Central memory CD8-positive, alpha-beta T cell (primary cell): ENCODE measurements around the gene PXYLP1.

Experiments used
- ATAC-seq: fragments of 150-1000 bp; cut with Tn5 transposase; replicated peaks from 2 replicates; pipeline ENCODE4 v1.10.0; 2022; ENCODE audit warnings: mild to moderate bottlenecking, moderate FRiP score, moderate number of reproducible peaks; ENCODE audit not compliant: poor library complexity, severe bottlenecking; ENCODE audit errors: extremely low read depth
- DNase-seq, 2 donors: peaks; one replicate each; pipeline ENCODE4 v3.0.0; 2021; ENCODE audit warnings: low spot score in 2 of 2
- H3K27ac Mint-ChIP-seq: one replicate; pipeline ENCODE4 v1.8.0; 2022; ENCODE audit warnings: low read depth, mild to moderate bottlenecking, moderate library complexity, mixed read lengths
- H3K27me3 Mint-ChIP-seq: one replicate; pipeline ENCODE4 v1.8.0; 2022; ENCODE audit warnings: mixed read lengths
- H3K36me3 Mint-ChIP-seq: one replicate; pipeline ENCODE4 v1.8.0; 2022; ENCODE audit warnings: mild to moderate bottlenecking, moderate library complexity, mixed read lengths; ENCODE audit not compliant: insufficient read depth
- H3K4me1 Mint-ChIP-seq: one replicate; pipeline ENCODE4 v1.8.0; 2022; ENCODE audit warnings: mixed read lengths
- H3K4me3 Mint-ChIP-seq: one replicate; pipeline ENCODE4 v1.8.0; 2022; ENCODE audit warnings: mild to moderate bottlenecking, moderate library complexity, mixed read lengths
- H3K9me3 Mint-ChIP-seq: one replicate; pipeline ENCODE4 v1.8.0; 2022; ENCODE audit warnings: mixed read lengths

Gene PXYLP1

DNA sequence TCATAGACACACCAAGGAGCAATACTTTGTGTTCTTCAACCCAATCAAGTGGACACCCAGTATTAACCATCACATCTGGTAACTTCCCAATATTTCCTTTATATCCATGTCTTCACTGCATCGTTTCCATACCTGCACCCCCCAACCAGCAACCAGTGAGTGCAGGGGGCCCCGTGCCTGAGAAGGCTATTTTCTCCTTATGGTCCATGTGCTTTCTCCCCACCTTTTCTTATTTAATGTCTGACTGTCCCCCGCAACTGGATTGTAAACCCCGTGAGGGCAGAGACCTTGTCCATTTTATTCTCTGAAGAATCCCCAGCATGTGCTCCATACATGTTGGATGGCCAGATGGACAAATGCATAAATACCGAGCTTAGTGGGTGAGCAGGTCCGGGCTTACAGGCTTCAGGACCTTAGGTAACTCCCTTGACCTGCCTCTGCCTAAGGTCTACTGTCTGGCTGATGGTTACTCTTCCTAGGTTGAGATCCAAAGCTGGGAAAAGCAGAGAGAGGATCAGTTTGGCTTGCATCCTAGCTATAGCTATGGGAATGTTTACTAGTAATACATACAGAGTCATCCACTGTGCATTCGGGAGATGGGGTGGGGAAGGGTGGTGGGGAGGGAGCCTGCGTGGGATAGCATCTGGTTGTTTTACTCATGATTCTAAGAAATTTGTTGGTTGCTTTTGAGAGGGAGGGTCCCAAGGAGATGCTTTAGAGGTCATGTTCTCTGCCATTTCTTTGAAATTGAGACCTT is 41.5 kb downstream of the PXYLP1 start:
- Mint-ChIP-seq H3K27me3 (no peaks in the 10 kb centered on the region), H3K36me3 (peaks cover 3% of the 10 kb centered on the region), H3K4me1 (peaks cover 32% of the 10 kb centered on the region), H3K9me3 (no peaks in the 10 kb centered on the region), H3K27ac (no peak overlapping the region), H3K4me3 (no peak overlapping the region)
- ATAC-seq (no peak), DNase-seq (no peak)

DNA sequence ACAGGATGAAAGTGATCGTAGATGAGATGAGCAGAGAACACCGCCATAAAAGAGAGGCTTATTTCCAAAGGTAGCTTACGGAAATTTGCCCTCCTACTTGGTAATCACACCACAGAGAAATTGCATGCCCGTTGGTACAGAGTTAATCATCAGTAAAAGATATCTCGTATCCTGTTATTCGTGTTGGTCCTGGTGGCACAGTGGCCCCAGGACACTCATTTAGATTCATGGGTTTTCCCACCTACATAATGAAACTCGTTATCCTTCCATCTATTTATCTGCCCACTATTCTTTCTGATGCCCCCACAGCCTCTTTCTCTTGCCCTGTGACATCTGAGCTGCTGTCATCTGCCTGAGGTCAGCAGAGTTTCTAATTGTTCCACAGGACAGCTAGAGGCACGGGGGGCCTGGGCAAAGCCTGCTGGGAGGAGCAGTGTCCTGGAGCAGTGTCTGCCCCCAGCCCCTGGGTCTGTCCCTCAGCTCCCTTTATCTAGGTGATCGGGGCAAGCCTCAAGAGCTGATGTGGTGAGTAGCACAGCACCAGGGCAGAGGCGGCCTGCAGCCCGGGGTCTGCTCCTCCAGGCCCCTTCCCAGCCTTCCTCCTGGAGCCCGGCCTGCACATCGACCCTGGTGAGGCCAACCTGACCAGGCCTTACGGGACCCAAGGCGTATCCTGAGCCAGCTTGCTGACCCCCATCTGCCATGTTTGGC is 42.2 kb downstream of the PXYLP1 start:
- peak overlapping the region; percentile 77 for H3K27ac Mint-ChIP-seq
- no peak overlapping the region for H3K4me3 Mint-ChIP-seq
- peaks cover 3% of the 10 kb centered on the region for H3K36me3 Mint-ChIP-seq
- ATAC-seq = no peak
- peaks cover 31% of the 10 kb centered on the region for H3K4me1 Mint-ChIP-seq
- no peaks in the 10 kb centered on the region for H3K9me3 Mint-ChIP-seq
- no peak for DNase-seq
- no peaks in the 10 kb centered on the region for H3K27me3 Mint-ChIP-seq

DNA sequence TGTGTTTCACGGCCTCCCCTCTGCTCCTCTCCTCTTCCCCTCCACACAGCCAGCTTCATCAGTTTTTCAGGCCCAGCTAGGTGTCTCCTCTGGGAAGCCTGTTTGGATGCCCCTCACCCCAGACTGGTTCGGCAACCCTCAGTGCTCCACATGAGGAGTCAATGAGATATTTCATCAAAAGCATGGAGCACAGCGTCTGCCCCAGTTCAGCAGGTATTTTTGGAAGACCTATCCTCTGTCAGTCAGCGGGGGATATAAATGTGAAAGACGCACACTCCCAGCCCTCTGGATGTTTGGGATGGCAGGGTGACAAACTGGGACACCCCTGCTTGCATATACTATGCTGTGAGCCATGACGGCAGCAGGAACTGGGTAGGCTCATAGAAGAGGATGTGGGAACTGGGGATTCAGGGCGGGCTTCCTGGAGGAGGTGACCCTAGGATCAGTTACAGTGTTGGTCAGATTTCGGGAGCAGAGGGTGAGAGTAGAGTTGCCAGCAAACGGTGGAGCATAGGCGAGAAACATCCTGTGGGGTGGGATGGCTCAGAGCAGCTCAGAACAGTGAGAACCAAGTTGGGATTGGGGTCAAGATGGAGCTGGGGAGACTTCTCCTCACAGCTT is 42.9 kb downstream of the PXYLP1 start:
- peak overlapping the region; percentile 4 for H3K4me3 Mint-ChIP-seq
- no peak for DNase-seq
- peaks cover 37% of the 10 kb centered on the region for H3K4me1 Mint-ChIP-seq
- peaks cover 3% of the 10 kb centered on the region for H3K36me3 Mint-ChIP-seq
- peak overlapping the region; percentile 77 for H3K27ac Mint-ChIP-seq
- no peaks in the 10 kb centered on the region for H3K27me3 Mint-ChIP-seq
- no peak for ATAC-seq
- no peaks in the 10 kb centered on the region for H3K9me3 Mint-ChIP-seq

DNA sequence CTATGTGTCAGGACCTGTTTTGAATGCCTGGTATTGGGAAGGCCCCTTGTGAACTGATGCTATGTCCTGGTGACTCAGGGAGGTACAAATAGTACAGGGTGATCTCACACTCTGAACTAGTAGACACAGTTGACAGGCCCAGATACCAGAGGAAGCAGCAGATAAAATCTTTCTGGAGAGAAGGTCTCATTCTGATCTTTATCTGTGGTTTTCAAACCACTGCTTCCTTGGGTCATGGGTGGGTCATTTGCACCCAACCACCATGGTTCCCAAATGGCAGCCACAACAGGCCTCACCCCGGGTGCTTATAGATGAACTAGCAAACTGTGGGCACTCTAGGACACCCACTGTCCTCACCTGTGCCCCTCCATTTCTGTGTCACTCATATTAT is 43.4 kb downstream of the PXYLP1 start:
- Mint-ChIP-seq H3K4me3 (peak overlapping the region; percentile 4), H3K27ac (peak overlapping the region; percentile 77), H3K27me3 (no peaks in the 10 kb centered on the region), H3K9me3 (no peaks in the 10 kb centered on the region), H3K4me1 (peaks cover 32% of the 10 kb centered on the region), H3K36me3 (peaks cover 3% of the 10 kb centered on the region)
- DNase-seq (no peak), ATAC-seq (peak; percentile 31)

DNA sequence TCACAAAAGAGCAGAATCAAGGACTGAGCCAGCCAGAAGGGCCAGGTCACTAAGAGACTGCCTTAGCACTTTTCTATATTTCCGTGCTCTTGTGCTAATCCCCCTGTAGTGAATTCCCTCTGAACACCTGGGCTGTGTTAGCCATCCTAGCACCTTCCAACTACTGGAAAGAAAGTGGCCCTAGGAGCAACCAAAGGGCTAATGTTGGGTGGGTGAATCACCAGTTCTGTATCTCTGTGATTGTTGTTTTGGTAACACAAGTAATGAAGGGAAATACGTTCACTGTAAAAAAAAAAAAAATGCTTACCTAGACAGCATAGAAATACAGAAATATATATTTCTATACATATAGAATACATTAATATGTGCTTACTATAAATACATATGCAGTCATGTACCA is 43.9 kb downstream of the PXYLP1 start:
- DNase-seq (no peak), ATAC-seq (no peak)
- Mint-ChIP-seq H3K36me3 (no peaks in the 10 kb centered on the region), H3K4me1 (peaks cover 27% of the 10 kb centered on the region), H3K27me3 (no peaks in the 10 kb centered on the region), H3K4me3 (no peak overlapping the region), H3K27ac (peak overlapping the region; percentile 77), H3K9me3 (no peaks in the 10 kb centered on the region)

DNA sequence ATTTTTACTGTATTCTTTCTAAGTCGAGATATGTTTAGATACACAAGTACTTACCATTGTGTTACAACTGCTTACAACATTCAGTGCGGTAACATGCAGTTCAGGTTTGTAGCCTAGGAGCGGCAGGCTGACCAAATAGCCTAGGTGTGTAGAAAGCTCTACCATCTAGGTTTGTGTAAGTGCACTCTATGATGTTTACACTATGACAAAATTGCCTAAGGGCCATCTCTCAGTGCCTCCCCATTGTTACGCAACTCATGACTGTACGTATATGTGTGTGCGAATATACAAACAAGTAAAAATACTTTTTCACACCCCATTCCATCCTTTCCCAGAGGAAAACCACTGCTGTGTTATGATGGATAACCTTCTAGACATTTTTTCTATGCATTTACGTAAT is 44.3 kb downstream of the PXYLP1 start:
- DNase-seq = no peak
- Mint-ChIP-seq H3K27ac (no peak overlapping the region), H3K36me3 (no peaks in the 10 kb centered on the region), H3K27me3 (no peaks in the 10 kb centered on the region), H3K9me3 (no peaks in the 10 kb centered on the region), H3K4me3 (no peak overlapping the region), H3K4me1 (peaks cover 26% of the 10 kb centered on the region)
- ATAC-seq = no peak

DNA sequence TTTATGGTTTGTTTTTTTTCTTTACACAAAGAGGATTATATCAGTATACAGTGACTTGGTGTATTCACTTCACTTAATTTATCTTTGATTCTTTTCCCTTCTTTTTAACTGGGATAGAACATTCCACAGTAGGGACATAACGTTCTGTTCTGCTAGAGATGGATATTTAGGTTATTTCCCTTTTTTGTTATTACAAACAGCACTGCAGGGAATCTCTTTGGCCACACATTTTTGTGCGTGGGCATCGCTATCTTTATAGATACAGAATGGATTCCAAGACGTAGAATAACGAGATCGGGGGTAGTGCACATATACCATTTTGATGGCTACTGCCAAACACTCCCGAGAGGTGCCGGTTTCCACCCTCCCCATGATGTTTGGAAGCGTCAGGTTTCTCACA is 44.8 kb downstream of the PXYLP1 start:
- Mint-ChIP-seq H3K4me1 (peaks cover 26% of the 10 kb centered on the region), H3K27ac (no peak overlapping the region), H3K4me3 (no peak overlapping the region), H3K36me3 (no peaks in the 10 kb centered on the region), H3K27me3 (no peaks in the 10 kb centered on the region), H3K9me3 (no peaks in the 10 kb centered on the region)
- DNase-seq (no peak), ATAC-seq (no peak)

DNA sequence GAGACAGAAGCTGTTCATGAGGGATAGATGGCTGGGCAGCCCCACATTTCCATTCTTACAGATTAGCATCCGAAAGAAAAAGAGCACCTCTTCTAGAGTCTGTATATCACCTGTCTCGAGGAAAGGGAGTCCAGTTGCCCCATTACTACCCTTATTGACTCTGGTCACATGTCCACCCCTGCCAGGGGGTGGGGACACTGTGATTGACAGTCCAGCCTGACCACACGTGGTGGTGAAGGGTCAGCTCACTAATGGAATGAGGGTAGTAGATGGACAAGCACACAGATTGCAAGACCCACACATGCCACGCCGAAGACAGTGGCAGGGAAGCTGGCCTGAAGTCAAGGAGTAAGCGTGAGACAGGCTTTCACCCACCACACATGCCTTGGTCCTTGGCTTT is 45.8 kb downstream of the PXYLP1 start:
- H3K27ac Mint-ChIP-seq = no peak overlapping the region
- H3K36me3 Mint-ChIP-seq = peaks cover 3% of the 10 kb centered on the region
- DNase-seq (no peak), ATAC-seq (no peak)
- H3K4me1 Mint-ChIP-seq = peaks cover 26% of the 10 kb centered on the region
- no peaks in the 10 kb centered on the region for H3K9me3 Mint-ChIP-seq
- no peak overlapping the region for H3K4me3 Mint-ChIP-seq
- H3K27me3 Mint-ChIP-seq = no peaks in the 10 kb centered on the region

DNA sequence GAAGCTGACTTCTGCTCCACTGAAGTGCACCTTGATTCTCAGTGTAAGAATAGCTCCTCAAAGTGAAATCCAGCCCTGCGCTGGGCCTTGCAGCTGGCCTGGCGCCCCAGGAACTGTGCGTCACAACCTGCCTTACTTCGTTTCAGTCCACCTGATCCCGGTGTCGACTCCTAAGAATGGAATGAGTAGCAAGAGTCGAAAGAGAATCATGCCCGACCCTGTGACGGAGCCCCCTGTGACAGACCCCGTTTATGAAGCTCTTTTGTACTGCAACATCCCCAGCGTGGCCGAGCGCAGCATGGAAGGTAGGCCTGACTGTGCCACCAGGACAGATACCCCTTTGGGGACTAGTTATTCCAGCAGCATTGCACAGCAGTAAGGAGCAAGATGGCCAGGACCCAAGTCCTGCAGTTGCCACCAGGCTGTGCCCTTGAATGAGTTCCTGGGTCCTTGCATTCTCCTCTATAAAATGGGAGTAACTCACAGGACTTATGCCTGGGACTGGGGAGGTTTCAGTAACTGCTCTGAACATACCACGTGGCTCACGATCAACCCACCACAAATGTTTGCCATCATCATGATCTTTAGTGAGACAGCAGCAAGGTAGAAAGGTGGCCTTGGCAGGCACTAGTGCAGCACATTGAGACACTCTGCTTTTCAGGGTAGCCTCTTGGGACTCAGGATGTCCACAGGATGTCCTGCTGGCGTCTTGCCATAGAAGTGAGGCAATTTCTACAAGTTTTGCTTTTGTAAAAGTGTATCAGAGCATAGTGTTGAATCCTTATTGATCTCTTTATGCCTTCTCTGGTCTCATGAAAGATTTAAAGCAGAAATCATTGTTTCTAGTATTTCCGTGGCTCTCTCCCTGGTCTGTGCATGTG is 46.8 kb downstream of the PXYLP1 start:
- H3K36me3 Mint-ChIP-seq = peaks cover 3% of the 10 kb centered on the region
- peaks cover 26% of the 10 kb centered on the region for H3K4me1 Mint-ChIP-seq
- H3K4me3 Mint-ChIP-seq = no peak overlapping the region
- DNase-seq = no peak
- no peaks in the 10 kb centered on the region for H3K27me3 Mint-ChIP-seq
- no peak for ATAC-seq
- H3K9me3 Mint-ChIP-seq = no peaks in the 10 kb centered on the region
- H3K27ac Mint-ChIP-seq = no peak overlapping the region

DNA sequence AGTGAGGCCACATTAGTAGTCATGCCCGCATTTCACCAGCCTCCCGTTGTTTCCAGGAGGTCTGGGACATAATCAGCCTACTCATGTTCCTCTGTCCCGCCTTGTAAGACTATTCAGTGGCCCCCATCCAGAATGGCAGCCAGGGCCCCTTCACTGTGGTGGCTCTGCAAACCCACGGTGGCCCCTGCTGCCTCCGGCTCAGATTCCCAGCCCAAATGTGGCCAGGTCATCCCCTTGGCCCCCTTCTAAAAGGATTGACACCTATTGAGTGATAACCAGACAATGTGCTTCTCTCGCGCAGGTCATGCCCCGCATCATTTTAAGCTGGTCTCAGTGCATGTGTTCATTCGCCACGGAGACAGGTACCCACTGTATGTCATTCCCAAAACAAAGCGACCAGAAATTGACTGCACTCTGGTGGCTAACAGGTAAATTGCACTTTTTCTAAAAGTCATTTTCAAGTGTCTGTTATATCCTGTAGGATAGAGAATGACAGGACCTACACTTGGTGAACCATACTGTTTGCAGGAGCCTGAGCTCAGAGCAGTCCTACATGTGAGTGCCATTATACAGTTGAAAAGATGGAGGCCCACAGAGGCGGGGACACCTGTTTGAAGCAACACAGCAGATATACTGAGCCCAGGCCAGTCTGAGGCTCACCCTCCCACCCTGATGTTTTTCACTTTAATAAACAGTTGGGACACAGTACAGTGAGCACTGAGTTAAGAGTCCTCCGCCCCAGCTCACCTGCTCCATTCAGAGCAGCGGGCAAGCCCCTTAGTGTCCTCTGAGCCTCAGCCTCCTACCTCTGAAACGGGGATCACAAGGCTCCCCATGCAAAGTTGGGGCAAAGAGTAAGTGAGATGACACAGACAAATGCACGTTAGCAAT is 47.7 kb downstream of the PXYLP1 start:
- Mint-ChIP-seq H3K36me3 (peaks cover 3% of the 10 kb centered on the region), H3K9me3 (no peaks in the 10 kb centered on the region), H3K27me3 (no peaks in the 10 kb centered on the region), H3K4me3 (no peak overlapping the region), H3K4me1 (peaks cover 20% of the 10 kb centered on the region), H3K27ac (no peak overlapping the region)
- DNase-seq (no peak), ATAC-seq (no peak)

DNA sequence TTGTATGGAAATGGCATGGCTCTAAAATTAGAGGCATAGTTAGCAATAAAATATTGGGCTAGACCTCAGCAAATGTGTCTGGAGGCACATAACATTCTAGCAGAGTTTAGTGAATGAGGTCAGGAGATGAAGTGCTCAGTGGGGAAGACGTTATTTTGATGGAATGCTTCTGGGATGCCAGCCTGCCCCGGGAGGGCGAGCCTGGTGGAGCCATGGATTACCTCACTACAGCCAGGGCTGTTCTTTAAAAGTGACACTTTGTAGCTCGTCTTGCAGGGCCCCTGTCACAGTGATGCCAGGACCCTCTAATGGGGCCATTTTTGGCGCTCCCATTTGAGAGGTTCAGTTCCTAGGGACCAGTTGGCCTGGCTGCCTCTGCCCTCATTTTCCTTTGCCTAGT is 48.5 kb downstream of the PXYLP1 start:
- no peak for DNase-seq
- H3K36me3 Mint-ChIP-seq = peaks cover 4% of the 10 kb centered on the region
- no peak overlapping the region for H3K27ac Mint-ChIP-seq
- peaks cover 13% of the 10 kb centered on the region for H3K4me1 Mint-ChIP-seq
- H3K4me3 Mint-ChIP-seq = no peak overlapping the region
- H3K27me3 Mint-ChIP-seq = no peaks in the 10 kb centered on the region
- no peak for ATAC-seq
- no peaks in the 10 kb centered on the region for H3K9me3 Mint-ChIP-seq
